IPS DF 4.7 (cell line): ENCODE measurements around the gene FBXW11.
"Not testable (repeated sequence)": the region's sequence is repeated elsewhere in the genome, so short reads cannot be mapped to it uniquely, and the experiment has no call there.

ENCODE experiments used
- DNase-seq: peaks from one replicate; pipeline ENCODE4 v3.0.0-alpha.2; 2013; ENCODE audit warnings: low spot score; ENCODE audit errors: extremely low read depth

FBXW11 gene

DNA sequence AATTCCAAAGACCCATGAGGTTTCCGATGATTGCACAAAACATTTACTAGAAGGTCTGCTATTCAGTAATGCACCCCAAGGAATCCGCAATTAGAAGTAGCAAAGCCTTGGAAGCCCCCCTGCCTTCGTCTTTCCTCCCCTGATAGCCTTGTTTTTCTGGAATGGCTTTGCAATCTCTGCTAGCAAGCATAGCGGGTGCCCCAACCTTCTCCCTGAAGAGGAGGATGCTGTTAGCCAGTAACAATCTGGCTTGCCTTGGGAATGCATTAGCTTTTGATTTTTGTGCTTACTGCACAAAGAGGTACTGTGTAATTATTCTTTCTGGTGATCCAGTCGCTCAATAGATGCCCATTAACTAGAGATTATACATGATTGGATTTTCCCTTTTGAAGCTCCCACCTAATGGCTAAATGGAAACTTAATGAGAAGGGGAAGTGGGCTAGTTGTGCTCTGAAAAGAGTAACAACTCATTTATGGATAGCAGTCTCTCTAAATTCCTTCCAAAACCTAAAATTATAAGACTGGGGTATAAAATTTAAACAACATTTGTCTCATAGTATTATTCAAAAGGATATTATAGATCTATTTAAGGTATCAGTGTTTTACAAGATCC lies 91.6 kb downstream of the FBXW11 start:
- DNase-seq = no peak

DNA sequence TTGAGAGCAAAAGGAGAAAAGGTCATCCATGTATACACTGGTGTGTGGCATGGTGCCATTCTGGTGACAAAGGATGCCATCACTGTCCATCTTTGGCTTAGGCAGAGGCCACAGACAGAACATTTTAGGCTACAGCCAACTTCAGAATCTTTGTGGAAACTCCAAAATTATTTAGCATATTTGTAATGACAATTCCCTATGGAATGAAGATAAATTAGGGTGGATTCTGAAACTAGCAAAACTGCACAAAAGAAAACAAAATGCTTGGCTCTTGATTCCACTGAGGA lies 92.5 kb downstream of the FBXW11 start:
- DNase-seq = no peak

DNA sequence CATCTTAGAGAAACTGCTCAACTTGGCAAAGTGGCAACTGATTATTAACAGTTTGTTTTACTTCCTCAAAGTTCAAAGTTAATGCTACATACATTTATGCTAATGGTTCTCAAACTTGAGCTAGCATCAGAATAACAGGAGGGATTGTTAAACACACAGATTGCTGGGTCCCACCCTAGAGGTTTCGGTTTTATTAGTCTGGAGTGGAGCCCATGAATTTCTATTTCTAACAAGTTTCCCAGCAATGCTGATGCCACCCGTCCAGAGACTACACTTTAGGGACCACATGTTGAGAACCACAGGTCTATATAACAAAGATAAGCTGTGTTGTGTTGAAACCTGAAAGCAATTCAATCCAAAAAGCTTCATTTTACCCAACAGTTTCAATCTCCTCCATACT lies 95.3 kb downstream of the FBXW11 start:
- no peak for DNase-seq

DNA sequence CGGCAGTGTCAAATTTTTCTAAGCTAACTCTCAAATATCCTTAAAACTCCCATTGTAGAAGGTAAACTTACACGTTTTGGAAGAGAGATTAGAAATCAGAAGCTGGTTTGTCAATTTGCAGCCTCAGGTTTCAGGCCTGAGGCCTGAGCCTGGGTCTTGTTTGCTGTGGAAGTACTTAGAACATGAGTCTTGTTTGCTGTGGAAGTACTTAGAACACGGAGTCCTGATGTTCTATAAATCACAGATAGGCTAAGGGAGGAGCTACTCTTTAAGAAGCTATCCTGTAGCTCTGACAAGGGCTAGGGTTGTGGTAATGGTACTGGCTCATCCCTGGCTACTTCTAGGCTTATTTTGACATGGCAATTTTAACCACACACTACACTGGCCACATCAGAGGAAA lies 97.8 kb downstream of the FBXW11 start:
- DNase-seq = no peak

DNA sequence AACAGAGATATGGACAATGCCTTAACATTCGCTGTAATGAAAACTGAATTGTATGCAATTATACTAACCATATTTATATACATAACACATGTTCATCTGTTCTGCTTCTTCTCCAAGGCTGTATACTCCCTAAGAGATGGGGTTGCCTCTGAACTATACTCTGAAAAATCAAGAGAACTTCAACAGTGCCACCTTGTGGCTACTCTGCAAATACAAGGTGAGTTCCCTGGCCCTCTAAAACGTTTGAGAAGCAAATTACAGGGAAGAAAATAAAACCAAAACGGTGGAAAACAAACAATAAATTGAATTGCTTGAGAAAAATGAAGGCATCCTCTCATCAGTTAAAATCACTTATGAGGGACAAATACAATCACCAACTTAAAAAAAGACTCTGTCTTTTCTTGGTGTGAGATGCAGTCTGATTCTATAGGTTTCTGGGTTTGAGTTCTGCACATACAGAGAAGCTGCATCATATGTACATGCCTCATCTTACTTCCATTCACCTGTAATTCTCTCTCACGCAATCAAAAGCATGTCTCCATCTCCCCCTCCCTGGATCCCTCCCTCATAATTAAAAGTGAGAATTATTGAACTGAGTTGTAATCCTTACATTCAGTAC lies 98.6 kb downstream of the FBXW11 start:
- no peak for DNase-seq

DNA sequence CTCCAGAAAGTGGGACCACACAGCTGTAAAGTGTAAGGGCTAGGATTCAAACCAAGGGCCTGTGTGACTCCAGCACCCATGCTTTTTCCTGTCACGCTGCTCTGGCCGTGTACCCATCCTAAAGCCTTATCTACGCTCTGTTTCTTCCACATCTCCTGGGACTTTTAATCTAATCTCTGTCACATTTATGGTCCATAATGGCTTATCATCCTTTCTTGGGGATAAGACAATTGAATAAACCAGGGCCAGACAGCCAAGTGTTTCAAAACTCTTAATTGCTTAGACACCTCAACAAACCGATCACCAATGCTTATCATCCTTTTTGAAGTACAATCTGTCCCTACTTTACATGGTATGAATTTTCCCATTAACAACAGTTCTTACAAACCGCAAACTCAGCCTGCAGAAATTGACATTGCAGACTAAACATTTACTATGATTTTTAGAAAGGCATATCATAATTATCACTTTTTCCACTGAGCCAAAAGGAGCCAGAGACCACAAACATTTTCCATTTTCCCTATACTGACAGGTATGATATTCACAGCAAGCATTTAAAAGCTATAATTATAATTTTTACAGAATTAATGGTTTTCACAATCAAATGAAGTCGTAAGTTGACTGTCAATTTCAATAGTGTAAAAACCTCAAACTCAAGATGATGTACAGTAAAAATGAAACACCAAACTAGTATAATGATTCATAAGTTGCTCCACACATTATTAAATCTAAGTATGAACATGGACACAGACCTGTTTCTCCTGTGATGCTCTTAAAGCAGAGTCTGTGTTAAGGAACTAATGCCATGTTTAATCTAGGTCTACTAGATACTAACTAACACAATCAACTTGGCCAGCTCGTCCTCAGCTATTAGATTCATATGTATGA lies 99.5 kb downstream of the FBXW11 start:
- DNase-seq = no peak

DNA sequence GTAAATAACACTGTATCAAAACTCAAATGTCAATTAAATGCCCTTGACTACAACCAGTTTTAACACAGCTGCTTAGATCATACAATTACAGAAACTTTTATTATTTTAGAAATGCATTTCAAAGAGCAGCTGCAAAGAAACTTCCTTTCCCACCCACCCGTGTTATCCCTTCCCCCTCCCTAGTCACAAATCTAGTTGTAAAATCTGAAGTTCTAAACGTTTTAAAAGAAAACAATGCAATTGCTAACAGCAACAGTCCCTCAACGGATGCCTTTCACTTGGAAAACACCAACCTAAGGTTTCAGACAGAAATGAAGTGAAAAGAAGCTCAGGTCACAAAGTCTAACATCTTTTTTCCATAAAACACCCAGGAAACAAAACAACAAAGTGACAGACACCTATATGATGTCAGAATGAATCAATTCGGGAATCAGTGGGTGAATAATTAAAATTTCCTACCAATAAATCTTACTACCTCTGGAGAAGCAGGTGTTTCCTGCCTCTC lies 100.3 kb downstream of the FBXW11 start:
- no peak for DNase-seq

DNA sequence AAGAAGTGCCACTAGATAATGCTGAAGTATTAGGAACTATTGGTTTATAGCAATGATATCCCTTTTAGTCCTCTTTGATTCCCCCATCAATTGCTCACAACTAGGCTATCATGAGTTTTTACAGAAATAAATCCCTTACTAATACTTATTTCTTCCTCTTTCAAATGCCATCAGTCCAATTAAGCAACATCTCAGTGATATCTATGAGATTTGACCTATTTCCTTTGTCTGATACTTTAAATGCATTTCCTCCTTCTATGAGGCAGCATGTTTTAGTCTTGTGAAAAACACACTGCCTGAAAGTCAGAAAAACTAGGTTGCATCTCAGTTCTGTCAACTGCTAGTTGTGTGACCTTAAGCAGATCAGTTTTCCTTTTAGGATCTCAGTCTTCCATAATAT lies 101.6 kb downstream of the FBXW11 start:
- no peak for DNase-seq

DNA sequence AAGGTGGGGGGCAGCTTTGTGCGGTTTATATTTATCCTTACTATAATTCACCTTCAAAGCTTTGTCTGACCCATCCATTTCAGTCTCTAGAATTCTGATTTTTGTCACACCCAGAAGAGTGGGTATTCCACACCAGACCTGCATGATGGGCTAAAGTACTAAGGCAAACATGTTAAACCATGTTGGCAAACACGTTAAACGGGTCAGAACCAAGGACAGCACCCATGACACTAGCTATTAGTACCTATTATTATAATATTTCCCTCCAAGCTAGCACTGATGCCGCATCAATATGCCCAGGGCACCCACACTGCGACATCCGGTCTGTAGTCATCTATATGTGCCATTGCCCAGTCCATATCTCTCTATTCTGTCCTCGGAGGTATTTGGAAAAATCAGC lies 104.7 kb downstream of the FBXW11 start:
- DNase-seq = no peak

DNA sequence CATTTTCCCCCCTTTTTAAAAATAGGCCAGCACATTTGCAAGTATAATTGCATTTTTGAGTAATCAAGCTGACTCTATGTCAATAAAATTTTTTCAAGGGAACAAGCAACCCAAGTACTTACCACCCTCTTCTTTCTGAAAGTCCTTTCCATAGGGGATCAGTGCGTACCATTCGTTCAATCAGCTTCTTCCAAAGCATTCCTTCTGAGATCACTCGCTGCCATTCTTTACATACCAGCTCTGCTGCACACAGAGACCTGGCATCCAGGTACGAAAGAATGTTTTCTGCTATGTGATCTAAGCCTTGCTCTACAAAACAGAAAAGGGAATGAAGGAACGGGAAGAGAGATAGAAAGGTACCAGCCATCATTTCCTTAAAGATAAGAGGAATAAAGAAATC lies 106.6 kb downstream of the FBXW11 start:
- no peak for DNase-seq

DNA sequence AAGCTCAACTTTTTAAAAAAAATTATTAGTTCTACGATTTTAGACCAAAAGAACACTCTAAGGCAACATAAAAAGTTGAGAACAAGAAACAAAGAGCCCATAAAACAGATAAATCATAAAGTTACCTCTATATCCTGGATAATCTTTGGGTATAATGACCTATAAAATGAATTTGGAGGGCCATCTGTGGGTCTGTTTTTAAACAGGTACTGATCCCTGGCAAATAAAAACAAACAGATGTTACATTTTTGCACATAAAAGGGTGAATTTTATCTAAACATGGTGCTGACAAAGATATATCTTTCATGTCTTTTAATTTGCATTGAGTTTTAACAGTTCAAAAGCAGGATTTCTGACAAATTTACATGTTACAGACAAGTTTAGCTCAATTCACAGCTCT lies 107.6 kb downstream of the FBXW11 start:
- no peak for DNase-seq

DNA sequence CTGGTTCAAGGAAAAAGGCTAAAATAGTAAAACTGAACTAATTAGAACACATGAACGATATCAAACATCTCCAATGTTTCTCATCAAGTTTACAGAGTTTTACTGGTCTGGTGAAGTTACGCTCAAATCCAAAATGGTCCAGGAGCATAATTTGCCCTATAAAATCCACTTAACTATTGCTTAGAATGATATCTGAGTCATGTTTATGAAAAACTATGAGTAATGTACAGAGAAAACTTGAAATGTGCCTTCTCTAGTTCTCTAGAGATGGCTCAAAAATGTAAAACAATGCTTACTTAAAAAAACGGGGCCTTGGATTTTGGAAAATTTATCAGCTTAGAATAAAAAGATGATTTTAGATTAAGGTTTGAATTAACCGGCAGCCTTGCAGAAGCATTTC lies 108.1 kb downstream of the FBXW11 start:
- no peak for DNase-seq

DNA sequence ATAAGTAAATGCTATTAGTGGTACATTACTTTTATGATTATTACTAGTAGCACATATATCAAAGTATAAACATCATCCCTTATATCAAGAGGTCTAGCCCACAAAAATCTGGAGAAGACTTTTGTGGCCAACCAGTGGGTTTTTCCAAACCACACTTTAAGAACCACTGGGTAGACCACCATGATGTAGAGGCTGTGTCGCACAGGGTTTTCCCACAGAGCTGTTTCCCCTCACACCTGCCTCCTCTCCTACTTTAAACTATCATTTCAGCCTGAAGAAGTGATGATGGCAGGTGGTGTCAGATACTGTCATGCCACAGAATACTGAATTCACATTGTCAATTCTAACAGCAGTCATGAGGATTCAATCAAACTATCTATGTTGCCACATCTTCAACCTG lies 109.2 kb downstream of the FBXW11 start:
- no peak for DNase-seq

DNA sequence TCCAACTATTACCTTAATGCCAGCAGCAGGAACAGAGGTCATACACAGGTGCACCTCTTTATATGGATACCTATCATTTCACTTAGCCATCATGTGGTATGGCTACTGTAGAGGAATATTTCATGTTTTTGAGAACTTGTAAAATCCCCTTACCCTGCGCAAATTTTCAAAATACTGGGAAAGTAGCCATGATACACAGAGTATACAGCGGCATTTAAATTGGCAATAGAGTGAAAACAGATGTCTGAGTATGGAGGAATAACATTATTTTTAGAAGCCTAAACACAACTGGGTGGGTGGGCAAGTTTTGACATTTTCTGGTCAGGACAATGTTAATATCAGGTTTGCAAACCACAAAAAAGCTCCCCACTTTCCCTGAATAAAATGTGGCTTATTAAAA lies 111.4 kb downstream of the FBXW11 start:
- no peak for DNase-seq

DNA sequence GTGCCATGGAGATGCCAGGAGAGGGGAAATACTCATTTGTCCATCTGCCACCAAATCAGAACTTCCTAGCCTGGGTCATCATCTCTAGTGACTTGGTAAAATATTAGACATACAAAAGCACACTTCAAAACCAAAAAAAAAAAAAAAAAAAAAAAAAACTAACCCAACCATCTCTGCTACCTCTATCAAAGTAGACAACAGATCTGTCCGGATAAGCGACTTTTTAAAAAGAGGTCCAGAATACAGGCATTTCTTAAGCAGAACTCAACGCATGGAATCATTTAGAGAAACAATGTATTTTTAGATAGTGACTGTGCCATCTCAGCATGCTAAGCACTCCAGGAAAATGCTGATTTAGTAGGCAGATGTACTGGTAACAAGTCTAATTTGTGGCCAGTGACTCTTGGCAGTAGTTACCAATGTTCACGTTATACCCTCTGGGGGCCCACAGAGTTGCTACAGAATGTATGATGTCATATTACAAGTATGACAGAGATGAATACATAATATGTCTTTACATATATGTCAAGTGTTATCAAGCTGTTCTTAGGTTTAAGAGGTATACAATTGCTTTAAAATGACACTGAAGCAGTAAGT lies 113.0 kb downstream of the FBXW11 start:
- no peak for DNase-seq

DNA sequence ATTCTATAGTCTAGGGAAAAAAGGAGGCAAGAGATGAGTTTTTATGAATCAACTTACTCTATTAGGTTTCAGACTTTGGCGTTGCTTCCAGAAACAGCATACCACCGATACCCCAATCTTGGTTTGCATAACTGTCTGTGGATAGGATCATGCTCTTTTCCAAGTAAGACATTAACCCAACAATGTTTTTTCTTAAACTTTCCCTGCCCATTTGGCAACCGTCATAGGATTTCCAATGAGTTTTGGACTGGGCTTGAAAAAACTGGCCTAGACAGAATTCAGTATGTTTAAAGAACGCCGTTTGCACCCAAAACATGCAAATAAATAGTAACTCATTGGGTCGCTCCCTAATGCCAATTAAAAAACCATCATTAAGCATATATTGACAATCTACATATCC lies 114.8 kb downstream of the FBXW11 start:
- DNase-seq = no peak

DNA sequence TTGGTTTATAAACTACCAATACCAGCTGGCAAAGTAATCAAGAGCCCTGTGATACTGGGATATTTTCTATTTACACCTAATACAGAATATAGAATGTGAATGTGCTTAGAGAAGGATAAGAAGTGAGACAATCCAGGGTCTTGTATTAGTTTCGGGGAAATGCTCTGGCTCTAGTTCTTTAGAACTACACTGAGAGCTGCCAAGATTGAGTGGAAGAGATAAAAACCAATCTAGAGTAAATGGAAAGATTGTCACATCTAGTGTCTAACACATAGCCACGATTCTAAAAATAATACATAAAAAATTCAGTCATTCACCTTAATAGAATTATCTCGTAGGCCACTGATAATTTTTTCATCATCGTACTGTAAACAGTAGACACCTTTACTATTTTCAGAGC lies 115.3 kb downstream of the FBXW11 start:
- no peak for DNase-seq

DNA sequence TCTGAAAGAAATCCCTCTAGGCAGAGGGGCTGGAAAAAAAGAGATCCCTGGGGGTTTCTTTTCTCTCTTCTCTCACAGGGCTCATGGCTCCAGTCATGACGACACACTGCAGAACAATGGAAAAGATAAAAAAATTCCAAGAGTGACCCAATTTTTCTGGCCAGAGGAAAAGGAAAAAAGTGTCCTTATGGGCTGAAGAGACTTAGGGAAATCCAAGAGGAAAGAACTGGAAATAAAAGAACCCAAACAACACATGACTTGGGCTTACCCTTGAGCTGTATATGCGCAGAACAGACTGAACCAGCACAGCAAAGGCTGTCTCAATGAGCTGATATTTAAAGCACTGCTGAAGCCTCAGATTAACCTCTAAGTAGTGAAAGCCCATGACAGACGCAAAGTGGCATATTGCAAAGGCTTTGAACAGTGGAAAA lies 118.4 kb downstream of the FBXW11 start:
- DNase-seq = no peak

DNA sequence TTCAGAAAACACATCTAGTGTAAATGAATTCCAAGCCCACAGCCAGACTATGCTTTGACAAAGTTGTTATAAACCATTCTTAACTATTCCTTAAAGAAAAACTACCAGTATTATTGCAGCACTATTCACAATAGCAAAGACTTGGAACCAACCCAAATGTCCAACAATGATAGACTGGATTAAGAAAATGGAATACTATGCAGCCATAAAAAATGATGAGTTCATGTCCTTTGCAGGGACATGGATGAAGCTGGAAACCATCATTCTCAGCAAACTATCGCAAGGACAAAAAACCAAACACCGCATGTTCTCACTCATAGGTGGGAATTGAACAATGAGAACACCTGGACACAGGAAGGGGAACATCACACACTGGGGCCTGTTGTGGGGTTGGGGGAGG lies 120.4 kb downstream of the FBXW11 start:
- DNase-seq = not testable (repeated sequence)

DNA sequence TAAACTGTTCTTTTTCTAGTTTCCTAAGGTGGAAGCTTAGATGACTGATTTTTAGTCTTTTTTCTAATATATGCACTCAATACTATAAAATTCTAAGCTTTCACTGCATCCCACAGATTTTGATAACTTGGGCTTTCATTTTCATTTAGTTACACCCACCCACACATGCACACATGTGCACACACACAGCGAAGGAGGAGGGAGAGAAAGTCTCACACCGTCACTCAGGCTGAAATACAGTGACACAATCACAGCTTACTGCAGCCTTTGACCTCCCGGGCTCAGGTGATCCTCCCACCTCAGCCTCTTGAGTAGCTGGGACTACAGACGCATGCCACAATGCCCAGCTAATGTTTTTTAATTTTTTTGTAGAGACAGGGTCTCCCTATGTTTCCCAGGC lies 124.3 kb downstream of the FBXW11 start:
- no peak for DNase-seq

DNA sequence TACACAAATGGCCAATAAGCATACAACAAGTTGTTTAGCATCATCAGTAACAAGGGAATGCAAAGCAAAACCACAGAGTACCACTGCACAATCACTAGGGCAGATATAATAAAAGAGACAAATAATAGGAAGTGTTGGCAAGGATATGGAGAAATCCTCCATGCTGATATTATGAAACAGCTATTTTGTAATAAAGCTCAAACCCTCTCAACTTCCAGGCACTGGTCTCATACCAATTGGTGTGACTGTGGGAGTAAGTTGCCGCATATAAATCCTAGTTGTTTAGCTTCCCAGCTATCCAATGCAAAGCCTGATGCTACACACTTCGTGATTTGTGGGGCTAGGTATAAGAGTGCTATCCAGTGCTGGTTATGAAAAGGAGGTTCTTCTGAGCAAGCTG lies 132.2 kb downstream of the FBXW11 start:
- no peak for DNase-seq

DNA sequence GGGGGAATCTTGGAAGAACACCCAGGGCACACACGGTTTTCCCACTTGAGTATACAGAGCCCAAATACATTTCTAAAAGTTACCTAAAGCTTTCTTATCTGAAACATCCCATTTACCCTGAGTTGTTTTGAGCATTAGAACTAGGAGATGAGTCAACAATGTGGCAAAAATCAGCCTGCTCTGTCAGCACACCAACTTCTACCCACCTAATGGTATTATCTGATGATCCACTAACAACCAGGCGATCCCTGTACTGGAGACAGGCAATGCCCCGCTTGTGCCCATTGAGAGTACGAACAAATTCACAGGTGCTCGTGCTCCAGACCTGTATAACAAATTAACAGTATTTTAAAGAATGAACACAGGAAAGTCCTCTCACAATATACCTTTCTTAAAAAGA lies 133.8 kb downstream of the FBXW11 start:
- DNase-seq = no peak
